Left renal cortex interstitium (tissue), 4 donors: Measurements from ENCODE around the gene MROH8. TPM values are rescaled to one million over a fixed set of nuclear protein-coding genes. Genes with fewer than 3 reads are reported as not detected.

Source experiments
- polyA plus RNA-seq, 4 donors: library from polyadenylated mRNA; unstranded; fragments of 120-200 nt; gene quantifications; one replicate each; pipeline ENCODE4 v1.2.1, GENCODE V29; 2013; ENCODE audit not compliant: insufficient read length in 4 of 4

Gene MROH8
- polyA plus RNA-seq, 4 donors: 4.6 to 9.1 (median 7.1) TPM

Other genes starting within 250 kb of the MROH8 start
- 10 to 100 TPM; 21.4 to 28.3 (median 23.1) TPM for gene SAMHD1, start 227.8 kb downstream of the MROH8 start, polyA plus RNA-seq
- gene RBL1, start 83.6 kb downstream of the MROH8 start, polyA plus RNA-seq: 10 to 100 TPM; 10.6 to 11.6 (median 11.5) TPM
- gene RPN2, start 218 bp downstream of the MROH8 start, polyA plus RNA-seq: 100 to 1,000 TPM; 272 to 316 (median 290) TPM
- gene GHRH, start 82.3 kb upstream of the MROH8 start, polyA plus RNA-seq: not detected
- 10 to 100 TPM; 60.4 to 71.7 (median 70.0) TPM for gene MANBAL, start 110.1 kb upstream of the MROH8 start, polyA plus RNA-seq
- gene SRC, start 166.6 kb upstream of the MROH8 start, polyA plus RNA-seq: 10 to 100 TPM; 48.4 to 80.3 (median 60.4) TPM